Endothelial cell of umbilical vein (primary cell): ENCODE results near the gene MYL11.

Source experiments
- CTCF ChIP-seq, 2 donors: IDR thresholded peaks; 1 replicate in 1 of 2; 2 replicates in 1 of 2; pipeline ENCODE4 v1.5.1; 2011; ENCODE audit warnings: low read length in 2 of 2, mild to moderate bottlenecking in 2 of 2, moderate library complexity in 2 of 2, control low read depth in 1 of 2, inconsistent platforms in 1 of 2, low read depth in 1 of 2; ENCODE audit not compliant: insufficient read depth in 1 of 2; ENCODE audit errors: extremely low read depth in 1 of 2
- EZH2 ChIP-seq: IDR thresholded peaks from 2 replicates; pipeline ENCODE4 v1.6.1; 2012; ENCODE audit warnings: borderline replicate concordance, low read depth, mild to moderate bottlenecking, moderate library complexity, low read length, inconsistent platforms; ENCODE audit not compliant: severe bottlenecking

GRCh38 chr16:30416624-30417528, 42.3 kb downstream of the MYL11 start:
- no peak for TF ChIP-seq CTCF (IDR thresholded peaks at IDR 0.05; ENCODE audit: extremely low read depth in 1 of 2, insufficient read depth in 1 of 2, low read depth in 1 of 2, low read length in 2 of 2)
- no peak for TF ChIP-seq EZH2
